ENCODE measurements around the gene C9. TPM values are rescaled to one million over a fixed set of nuclear protein-coding genes. Genes with fewer than 3 reads are reported as not detected.
"Not testable (repeated sequence)": the region's sequence is repeated elsewhere in the genome, so short reads cannot be mapped to it uniquely, and the experiment has no call there.

C9 gene
- total and polyA plus RNA-seq, 11 donors: 0.04 to 0.29 TPM; not detected in 9

DNA sequence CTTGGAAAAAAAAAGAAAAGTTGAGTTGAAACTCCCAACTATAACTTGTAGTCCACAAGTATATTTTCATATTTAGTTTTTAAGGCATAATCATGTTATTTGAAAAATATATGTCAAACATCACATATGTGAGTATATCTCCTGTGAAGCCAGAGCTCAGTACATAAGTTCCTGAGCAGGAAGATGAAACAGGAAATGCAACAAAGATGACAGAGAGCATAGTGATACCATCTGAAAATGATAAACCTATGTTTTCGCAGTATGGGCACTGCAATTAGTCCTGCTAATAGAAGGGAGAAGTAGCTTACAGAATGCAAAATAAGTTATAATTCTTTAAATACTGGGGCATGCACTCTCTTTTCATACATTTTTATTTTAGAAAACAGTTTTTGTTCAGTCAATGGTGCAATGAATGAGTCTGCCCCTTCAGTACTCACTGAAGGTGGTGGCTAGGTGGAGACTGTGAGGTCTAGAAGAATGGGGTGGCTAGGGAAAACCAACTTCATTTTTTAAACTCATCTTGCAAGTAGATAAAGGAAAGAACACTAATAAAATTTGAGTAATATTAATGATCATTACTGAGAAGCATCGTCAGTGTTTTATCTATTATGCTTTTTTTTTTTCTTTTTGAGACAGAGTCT lies 90.9 kb downstream of the C9 start:
- H3K4me1 ChIP-seq: peaks cover 0 to 47% (median 0%) of the 10 kb centered on the region in 12 donors
- H3K36me3 ChIP-seq: no peaks in the 10 kb centered on the region
- H3K27ac ChIP-seq: peak overlapping the region in 1 of 12 donors; percentile 93
- 87 to 96% (median 90%) methylated on average over 2 of the region's 2 CpGs for WGBS, 4 donors
- H3K27me3 ChIP-seq: no peaks in the 10 kb centered on the region
- H3K9me3 ChIP-seq: peaks cover 0 to 6% (median 0%) of the 10 kb centered on the region in 12 donors
- no peak for ATAC-seq
- TF ChIP-seq CTCF (IDR thresholded peaks at IDR 0.05): no peak
- no peak for TF ChIP-seq POLR2A (IDR thresholded peaks at IDR 0.05)
- DNase-seq: no peak
- intact Hi-C loops (cut with DNase I): no loop called here
- H3K4me3 ChIP-seq: peak overlapping the region in 1 of 12 donors; percentile 51

- intact Hi-C loops (cut with DNase I); DNase-seq; H3K36me3 ChIP-seq; H3K27me3 ChIP-seq; ATAC-seq; H3K9me3 ChIP-seq: not testable (repeated sequence)
- Histone ChIP-seq H3K4me3 (peak overlapping the region in 2 of 12 donors; percentile 7 to 51), H3K4me1 (peaks cover 0 to 47% (median 0%) of the 10 kb centered on the region in 12 donors), H3K27ac (peak overlapping the region in 1 of 12 donors; percentile 93)
- WGBS, 4 donors: 83 to 93% (median 85%) methylated on average over 14 of the region's 14 CpGs
Observed at GRCh38 chr5:39272869-39273231, 91.4 kb downstream of the C9 start.

GRCh38 chr5:39270225-39270848 lies 94.0 kb downstream of the C9 start:
- intact Hi-C loops (cut with DNase I): no loop called here
- WGBS, 4 donors: 73 to 81% (median 77%) methylated on average over 2 of the region's 2 CpGs
- Histone ChIP-seq H3K4me3 (peak overlapping the region in 1 of 12 donors; percentile 44), H3K27ac (peak overlapping the region in 1 of 12 donors; percentile 93), H3K27me3 (no peaks in the 10 kb centered on the region), H3K36me3 (no peaks in the 10 kb centered on the region), H3K4me1 (peaks cover 0 to 61% (median 0%) of the 10 kb centered on the region in 12 donors), H3K9me3 (no peaks in the 10 kb centered on the region)
- TF ChIP-seq POLR2A (IDR thresholded peaks at IDR 0.05) (no peak), CTCF (IDR thresholded peaks at IDR 0.05) (no peak)
- DNase-seq: no peak
- ATAC-seq: peak in 3 of 4 donors; percentile 49 to 67 (median 55)

- Histone ChIP-seq H3K4me3 (no peak overlapping the region), H3K4me1 (peaks cover 0 to 66% (median 0%) of the 10 kb centered on the region in 12 donors), H3K27ac (no peak overlapping the region), H3K36me3 (no peaks in the 10 kb centered on the region), H3K27me3 (no peaks in the 10 kb centered on the region), H3K9me3 (no peaks in the 10 kb centered on the region)
- ATAC-seq (no peak), DNase-seq (no peak)
- intact Hi-C loops (cut with DNase I): no loop called here
- TF ChIP-seq CTCF (IDR thresholded peaks at IDR 0.05): no peak
- 87 to 96% (median 89%) methylated on average over 2 of the region's 2 CpGs for WGBS, 4 donors
Observed at GRCh38 chr5:39267186-39267585, 97.1 kb downstream of the C9 start.

Data from heart left ventricle (tissue), 16 donors.